ENCODE data around the gene IRF7. TPM values are rescaled to one million over a fixed set of nuclear protein-coding genes. Genes with fewer than 3 reads are reported as not detected.

IRF7 gene
- total RNA-seq, 6 donors from 2014 or later, result 32.6 to 123 (median 56.2) TPM

DNA sequence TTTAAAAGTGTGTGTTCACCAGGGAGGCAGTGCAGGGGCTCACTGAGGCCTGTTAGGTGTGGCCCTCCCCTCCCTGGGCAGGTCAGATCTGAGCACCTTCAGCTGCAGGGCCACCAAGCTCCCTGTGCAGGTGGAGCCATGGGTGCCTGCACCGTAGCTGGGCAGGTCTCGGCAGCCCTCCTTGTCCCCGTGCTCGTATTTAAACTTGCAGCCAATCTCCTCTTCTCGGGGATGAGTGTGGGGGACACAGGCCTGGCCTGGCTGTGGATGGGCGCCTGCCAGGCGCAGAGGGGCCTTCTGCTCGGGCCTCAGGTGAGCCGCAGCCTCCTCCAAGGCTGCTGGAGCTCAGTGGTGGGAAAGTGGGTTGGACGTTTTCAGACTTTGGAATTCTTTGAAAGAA, 20.4 kb downstream of the IRF7 start:
- Histone ChIP-seq H3K4me3 (no peak overlapping the region), H3K27ac (no peak overlapping the region), H3K4me1 (no peaks in the 10 kb centered on the region), H3K36me3 (peaks cover 27 to 95% (median 91%) of the 10 kb centered on the region in 4 donors), H3K9me3 (no peaks in the 10 kb centered on the region), H3K27me3 (no peaks in the 10 kb centered on the region)
- TF ChIP-seq, protein P1, sequence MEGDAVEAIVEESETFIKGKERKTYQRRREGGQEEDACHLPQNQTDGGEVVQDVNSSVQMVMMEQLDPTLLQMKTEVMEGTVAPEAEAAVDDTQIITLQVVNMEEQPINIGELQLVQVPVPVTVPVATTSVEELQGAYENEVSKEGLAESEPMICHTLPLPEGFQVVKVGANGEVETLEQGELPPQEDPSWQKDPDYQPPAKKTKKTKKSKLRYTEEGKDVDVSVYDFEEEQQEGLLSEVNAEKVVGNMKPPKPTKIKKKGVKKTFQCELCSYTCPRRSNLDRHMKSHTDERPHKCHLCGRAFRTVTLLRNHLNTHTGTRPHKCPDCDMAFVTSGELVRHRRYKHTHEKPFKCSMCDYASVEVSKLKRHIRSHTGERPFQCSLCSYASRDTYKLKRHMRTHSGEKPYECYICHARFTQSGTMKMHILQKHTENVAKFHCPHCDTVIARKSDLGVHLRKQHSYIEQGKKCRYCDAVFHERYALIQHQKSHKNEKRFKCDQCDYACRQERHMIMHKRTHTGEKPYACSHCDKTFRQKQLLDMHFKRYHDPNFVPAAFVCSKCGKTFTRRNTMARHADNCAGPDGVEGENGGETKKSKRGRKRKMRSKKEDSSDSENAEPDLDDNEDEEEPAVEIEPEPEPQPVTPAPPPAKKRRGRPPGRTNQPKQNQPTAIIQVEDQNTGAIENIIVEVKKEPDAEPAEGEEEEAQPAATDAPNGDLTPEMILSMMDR (IDR thresholded peaks at IDR 0.05), result no peak
- no peak for TF ChIP-seq EP300 (IDR thresholded peaks at IDR 0.05)
- no peak for TF ChIP-seq POLR2AphosphoS5 (IDR thresholded peaks at IDR 0.05)
- TF ChIP-seq POLR2A (IDR thresholded peaks at IDR 0.05), result no peak
- WGBS, 2 donors, result 94% methylated on average over 5 to 6 of the region's 10 CpGs
- DNase-seq (peak in 1 of 2 donors; percentile 52), ATAC-seq (ENCODE audit: low FRiP score in 2 of 2) (no peak)

DNA sequence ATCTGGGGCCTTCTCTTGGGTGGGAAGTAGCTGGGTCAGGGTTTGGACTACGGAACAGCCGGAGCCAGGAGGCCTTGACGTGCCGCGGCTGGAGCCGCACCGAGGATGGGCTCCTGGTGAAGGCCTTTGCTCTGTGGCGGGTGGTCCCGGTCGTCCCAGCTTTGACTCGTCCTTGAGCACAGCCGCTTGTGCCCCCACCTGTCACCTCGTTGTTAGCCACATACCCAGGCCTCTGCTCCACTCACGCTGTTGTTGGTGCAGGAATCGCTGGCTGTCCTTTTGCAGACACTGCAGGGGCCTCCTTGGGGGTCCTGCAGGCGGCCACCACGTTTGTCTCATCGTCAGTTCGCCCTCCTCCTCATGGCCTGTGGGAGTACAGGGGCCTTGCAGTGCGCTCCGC, 22.4 kb downstream of the IRF7 start:
- Histone ChIP-seq H3K27me3 (no peaks in the 10 kb centered on the region), H3K9me3 (no peaks in the 10 kb centered on the region), H3K36me3 (peaks cover 23 to 94% (median 86%) of the 10 kb centered on the region in 4 donors), H3K4me3 (no peak overlapping the region), H3K4me1 (no peaks in the 10 kb centered on the region), H3K27ac (no peak overlapping the region)
- ATAC-seq (ENCODE audit: low FRiP score in 2 of 2) (no peak), DNase-seq (peak in 1 of 2 donors; percentile 63)
- 90 to 95% methylated on average over 18 to 21 of the region's 21 CpGs for WGBS, 2 donors
- no peak for TF ChIP-seq POLR2A (IDR thresholded peaks at IDR 0.05)
- no peak for TF ChIP-seq EP300 (IDR thresholded peaks at IDR 0.05)
- TF ChIP-seq POLR2AphosphoS5 (IDR thresholded peaks at IDR 0.05), result no peak
- TF ChIP-seq, protein P1 (IDR thresholded peaks at IDR 0.05), result no peak

DNA sequence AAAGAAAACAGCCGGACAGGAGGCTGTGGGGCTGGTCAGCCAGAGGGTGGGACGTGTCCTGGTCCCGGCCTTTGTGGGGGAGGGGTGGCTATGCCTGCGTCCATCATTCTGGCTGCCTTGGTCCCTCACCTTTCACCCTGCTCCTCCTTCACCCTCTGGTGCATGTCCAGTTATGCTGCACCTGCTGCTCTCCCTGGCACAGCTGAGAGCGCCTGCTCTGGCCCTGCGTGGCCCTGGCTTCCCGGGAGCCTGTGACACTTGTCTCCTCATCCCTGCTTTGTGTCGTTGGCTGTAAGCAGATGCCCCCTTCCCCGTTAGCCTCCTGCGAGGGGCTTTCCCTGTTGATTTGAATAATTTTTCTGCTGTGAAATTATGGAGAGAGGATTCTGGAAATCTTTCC, 22.8 kb downstream of the IRF7 start:
- DNase-seq (peak in 1 of 2 donors; percentile 56), ATAC-seq (ENCODE audit: low FRiP score in 2 of 2) (no peak)
- TF ChIP-seq POLR2A (IDR thresholded peaks at IDR 0.05) (no peak), EP300 (IDR thresholded peaks at IDR 0.05) (no peak), POLR2AphosphoS5 (IDR thresholded peaks at IDR 0.05) (no peak)
- TF ChIP-seq, protein P1 (IDR thresholded peaks at IDR 0.05), result no peak
- Histone ChIP-seq H3K36me3 (peaks cover 23 to 94% (median 86%) of the 10 kb centered on the region in 4 donors), H3K4me3 (no peak overlapping the region), H3K4me1 (peaks cover 0 to 4% (median 0%) of the 10 kb centered on the region in 4 donors), H3K27me3 (no peaks in the 10 kb centered on the region), H3K9me3 (no peaks in the 10 kb centered on the region), H3K27ac (no peak overlapping the region)
- WGBS, 2 donors, result 89 to 93% methylated on average over 10 of the region's 10 CpGs

- H3K4me3 ChIP-seq, result no peak overlapping the region
- peaks cover 21 to 94% (median 84%) of the 10 kb centered on the region in 4 donors for H3K36me3 ChIP-seq
- no peak for ATAC-seq (ENCODE audit: low FRiP score in 2 of 2)
- no peak overlapping the region for H3K27ac ChIP-seq
- 97 to 98% methylated on average over 22 of the region's 22 CpGs for WGBS, 2 donors
- H3K27me3 ChIP-seq, result no peaks in the 10 kb centered on the region
- TF ChIP-seq POLR2A (IDR thresholded peaks at IDR 0.05) (no peak), POLR2AphosphoS5 (IDR thresholded peaks at IDR 0.05) (no peak), EP300 (IDR thresholded peaks at IDR 0.05) (no peak)
- TF ChIP-seq, protein P1 (IDR thresholded peaks at IDR 0.05), result no peak
- H3K9me3 ChIP-seq, result no peaks in the 10 kb centered on the region
- peaks cover 0 to 8% (median under 1%) of the 10 kb centered on the region in 4 donors for H3K4me1 ChIP-seq
- DNase-seq, result peak in 1 of 2 donors; percentile 77
Observed at GRCh38 chr11:592501-592900, 23.2 kb downstream of the IRF7 start.

DNA sequence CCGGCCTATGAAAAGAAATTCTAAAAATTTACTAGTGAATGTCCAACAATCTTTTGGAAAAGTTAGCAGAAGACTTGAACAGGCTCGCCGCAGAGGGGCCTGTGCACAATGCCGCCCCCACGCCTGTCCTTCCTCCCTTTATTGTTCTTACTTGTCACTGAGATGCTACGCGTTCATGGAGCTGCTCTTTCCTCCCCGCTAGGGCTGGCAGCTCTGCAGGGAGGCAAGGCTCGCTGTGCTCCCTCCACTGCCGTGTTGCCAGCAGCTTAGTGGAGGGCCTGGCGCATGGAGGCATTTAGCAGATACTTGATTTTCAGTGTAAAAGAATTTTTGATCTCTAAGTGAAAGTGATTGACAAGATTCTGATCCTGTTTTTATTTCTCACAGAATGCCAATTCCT, 24.8 kb downstream of the IRF7 start:
- Histone ChIP-seq H3K27me3 (no peaks in the 10 kb centered on the region), H3K4me3 (no peak overlapping the region), H3K36me3 (peaks cover 17 to 94% (median 82%) of the 10 kb centered on the region in 4 donors), H3K4me1 (peaks cover 0 to 11% (median 4%) of the 10 kb centered on the region in 4 donors), H3K9me3 (no peaks in the 10 kb centered on the region), H3K27ac (no peak overlapping the region)
- ATAC-seq (ENCODE audit: low FRiP score in 2 of 2), result no peak
- DNase-seq, result no peak
- TF ChIP-seq, protein P1 (IDR thresholded peaks at IDR 0.05), result no peak
- TF ChIP-seq EP300 (IDR thresholded peaks at IDR 0.05), result no peak
- TF ChIP-seq POLR2A (IDR thresholded peaks at IDR 0.05), result no peak
- no peak for TF ChIP-seq POLR2AphosphoS5 (IDR thresholded peaks at IDR 0.05)
- WGBS, 2 donors, result 76 to 82% methylated on average over 11 of the region's 11 CpGs
